HL-60 (cell line): ENCODE data around the gene SPNS2.

Experiments
- DNase-seq, 2 experiments: peaks; one replicate each; pipeline ENCODE4 v3.0.0-alpha.2; 2010 to 2020; ENCODE audit warnings: low read depth in 1 of 2, low spot score in 1 of 2
- H3K27ac ChIP-seq: fragments of 250-450 bp; sonication (Bioruptor Pico); replicated peaks from 2 replicates; pipeline ENCODE4 v1.5.1; 2020; ENCODE audit warnings: mild to moderate bottlenecking, moderate library complexity
- H3K27me3 ChIP-seq: fragments of 250-450 bp; sonication (Bioruptor Pico); 2 replicates; pipeline ENCODE4 v1.5.1; 2021; ENCODE audit warnings: mild to moderate bottlenecking, moderate library complexity; ENCODE audit not compliant: insufficient read depth, poor library complexity, severe bottlenecking
- H3K4me3 ChIP-seq: replicated peaks from 2 replicates; pipeline ENCODE4 v1.5.1; 2011; ENCODE audit warnings: mild to moderate bottlenecking, control low read depth, low read length; ENCODE audit not compliant: insufficient read depth
- GABPA ChIP-seq: IDR thresholded peaks from 2 replicates; pipeline ENCODE4 v1.6.1; 2012; ENCODE audit warnings: low read depth
- POLR2AphosphoS5 ChIP-seq: IDR thresholded peaks from 2 replicates; pipeline ENCODE4 v1.6.1; 2012; ENCODE audit warnings: low read depth
- SPI1 ChIP-seq: IDR thresholded peaks from 2 replicates; pipeline ENCODE4 v1.6.1; 2012; ENCODE audit warnings: low read depth, mild to moderate bottlenecking, borderline replicate concordance
- TF ChIP-seq, protein P1 (sequence below): IDR thresholded peaks from one replicate; pipeline ENCODE4 v1.5.1; 2011; ENCODE audit warnings: low read length, control low read depth, inconsistent platforms; ENCODE audit not compliant: insufficient read depth
- TF ChIP-seq, protein P2 (sequence below): IDR thresholded peaks from 2 replicates; pipeline ENCODE4 v1.6.1; 2012; ENCODE audit warnings: low read depth; ENCODE audit not compliant: insufficient replicate concordance

The SPNS2 gene

DNA sequence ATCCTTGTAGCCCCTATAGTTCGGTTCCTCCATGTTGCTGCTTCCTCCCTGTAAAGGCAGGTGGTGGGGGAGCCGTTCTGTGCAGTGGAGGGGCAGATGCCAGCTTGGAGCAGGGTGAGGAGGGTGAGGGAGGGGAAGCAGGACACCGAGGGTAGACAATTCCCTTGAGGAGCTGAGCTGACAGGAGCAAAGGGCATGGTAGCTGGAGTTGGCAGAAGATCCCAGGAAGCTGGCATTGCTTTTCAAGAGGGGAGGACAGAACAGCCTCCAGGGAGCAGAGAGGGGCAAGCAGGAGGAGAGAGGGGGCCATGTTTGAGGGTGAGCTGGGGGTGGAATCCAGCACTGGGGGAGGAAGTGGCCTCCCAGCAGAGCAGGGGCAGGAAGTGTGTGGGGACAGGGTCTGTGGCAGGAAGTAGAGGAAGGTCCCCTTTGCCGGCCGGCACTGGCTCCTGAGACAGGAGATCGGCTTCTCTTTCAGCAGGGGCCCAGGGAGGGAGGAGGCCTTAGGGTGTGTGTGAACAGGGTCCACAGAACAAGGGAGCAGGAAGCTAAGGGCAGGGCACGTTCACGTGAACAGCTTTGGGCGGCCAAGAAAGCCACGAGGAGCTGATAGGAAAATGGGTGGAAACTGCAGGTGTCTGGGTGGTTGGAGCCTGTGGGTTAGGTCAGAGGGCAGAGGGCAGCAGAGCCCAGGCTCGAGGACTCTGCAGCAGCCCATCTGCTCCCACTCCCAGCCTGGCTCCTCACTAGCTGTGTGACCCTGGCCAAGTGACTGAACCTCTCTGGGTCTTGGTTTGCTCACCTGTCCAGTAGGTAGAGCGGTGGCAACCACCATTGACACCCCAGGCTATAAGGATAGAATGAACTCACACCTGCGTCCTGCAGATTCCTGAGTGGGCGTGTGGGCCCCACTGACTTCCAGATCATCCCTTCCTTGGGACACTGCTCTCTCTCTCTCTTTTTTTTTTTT, 17.5 kb upstream of the SPNS2 start:
- Histone ChIP-seq H3K27ac (peak overlapping the region; percentile 77), H3K4me3 (no peak overlapping the region), H3K27me3 (no peaks in the 10 kb centered on the region)
- TF ChIP-seq SPI1 (peak; percentile 81; the same call in 1 of the 2 replicates), GABPA (peak; percentile 69), POLR2AphosphoS5 (peak; percentile 41; the same call in 1 of the 2 replicates)
- TF ChIP-seq, protein P1, sequence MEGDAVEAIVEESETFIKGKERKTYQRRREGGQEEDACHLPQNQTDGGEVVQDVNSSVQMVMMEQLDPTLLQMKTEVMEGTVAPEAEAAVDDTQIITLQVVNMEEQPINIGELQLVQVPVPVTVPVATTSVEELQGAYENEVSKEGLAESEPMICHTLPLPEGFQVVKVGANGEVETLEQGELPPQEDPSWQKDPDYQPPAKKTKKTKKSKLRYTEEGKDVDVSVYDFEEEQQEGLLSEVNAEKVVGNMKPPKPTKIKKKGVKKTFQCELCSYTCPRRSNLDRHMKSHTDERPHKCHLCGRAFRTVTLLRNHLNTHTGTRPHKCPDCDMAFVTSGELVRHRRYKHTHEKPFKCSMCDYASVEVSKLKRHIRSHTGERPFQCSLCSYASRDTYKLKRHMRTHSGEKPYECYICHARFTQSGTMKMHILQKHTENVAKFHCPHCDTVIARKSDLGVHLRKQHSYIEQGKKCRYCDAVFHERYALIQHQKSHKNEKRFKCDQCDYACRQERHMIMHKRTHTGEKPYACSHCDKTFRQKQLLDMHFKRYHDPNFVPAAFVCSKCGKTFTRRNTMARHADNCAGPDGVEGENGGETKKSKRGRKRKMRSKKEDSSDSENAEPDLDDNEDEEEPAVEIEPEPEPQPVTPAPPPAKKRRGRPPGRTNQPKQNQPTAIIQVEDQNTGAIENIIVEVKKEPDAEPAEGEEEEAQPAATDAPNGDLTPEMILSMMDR: no peak
- TF ChIP-seq, protein P2, sequence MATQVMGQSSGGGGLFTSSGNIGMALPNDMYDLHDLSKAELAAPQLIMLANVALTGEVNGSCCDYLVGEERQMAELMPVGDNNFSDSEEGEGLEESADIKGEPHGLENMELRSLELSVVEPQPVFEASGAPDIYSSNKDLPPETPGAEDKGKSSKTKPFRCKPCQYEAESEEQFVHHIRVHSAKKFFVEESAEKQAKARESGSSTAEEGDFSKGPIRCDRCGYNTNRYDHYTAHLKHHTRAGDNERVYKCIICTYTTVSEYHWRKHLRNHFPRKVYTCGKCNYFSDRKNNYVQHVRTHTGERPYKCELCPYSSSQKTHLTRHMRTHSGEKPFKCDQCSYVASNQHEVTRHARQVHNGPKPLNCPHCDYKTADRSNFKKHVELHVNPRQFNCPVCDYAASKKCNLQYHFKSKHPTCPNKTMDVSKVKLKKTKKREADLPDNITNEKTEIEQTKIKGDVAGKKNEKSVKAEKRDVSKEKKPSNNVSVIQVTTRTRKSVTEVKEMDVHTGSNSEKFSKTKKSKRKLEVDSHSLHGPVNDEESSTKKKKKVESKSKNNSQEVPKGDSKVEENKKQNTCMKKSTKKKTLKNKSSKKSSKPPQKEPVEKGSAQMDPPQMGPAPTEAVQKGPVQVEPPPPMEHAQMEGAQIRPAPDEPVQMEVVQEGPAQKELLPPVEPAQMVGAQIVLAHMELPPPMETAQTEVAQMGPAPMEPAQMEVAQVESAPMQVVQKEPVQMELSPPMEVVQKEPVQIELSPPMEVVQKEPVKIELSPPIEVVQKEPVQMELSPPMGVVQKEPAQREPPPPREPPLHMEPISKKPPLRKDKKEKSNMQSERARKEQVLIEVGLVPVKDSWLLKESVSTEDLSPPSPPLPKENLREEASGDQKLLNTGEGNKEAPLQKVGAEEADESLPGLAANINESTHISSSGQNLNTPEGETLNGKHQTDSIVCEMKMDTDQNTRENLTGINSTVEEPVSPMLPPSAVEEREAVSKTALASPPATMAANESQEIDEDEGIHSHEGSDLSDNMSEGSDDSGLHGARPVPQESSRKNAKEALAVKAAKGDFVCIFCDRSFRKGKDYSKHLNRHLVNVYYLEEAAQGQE: no peak
- peak; percentile 57 to 81 for DNase-seq

DNA sequence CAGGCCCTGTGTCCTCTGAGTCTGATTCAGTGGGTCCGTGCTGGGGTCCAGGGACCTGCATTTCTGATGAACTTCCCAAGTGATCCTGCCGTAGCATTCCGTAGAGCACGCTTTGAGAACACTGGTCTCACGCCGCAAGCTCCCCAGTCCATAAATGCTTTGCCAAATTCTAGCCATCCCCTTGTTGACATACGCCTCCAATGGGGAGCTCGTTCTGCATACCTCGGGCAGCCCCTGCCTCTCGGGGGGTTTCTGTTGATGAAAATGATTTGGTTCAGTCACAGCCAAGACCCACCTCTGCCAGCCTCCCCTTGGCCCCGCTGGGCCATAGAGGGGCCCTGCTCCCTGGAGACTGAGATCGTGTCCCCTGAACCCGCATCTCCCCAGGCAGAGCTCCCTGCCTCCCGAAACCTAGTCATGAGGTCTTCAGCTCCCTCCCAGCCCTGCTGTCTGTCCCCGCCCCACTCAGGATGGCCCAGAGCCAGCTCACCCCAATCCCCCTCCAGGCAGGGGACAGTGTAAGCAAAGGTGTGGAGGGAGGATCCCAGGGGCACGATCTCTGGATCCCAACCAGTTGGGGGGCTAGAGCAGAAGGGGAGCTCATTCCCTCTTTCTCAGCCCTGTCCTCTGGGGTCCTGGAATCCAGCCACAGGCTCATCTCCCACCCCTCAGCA, 16.2 kb upstream of the SPNS2 start:
- no peak for DNase-seq
- Histone ChIP-seq H3K27ac (no peak overlapping the region), H3K4me3 (no peak overlapping the region), H3K27me3 (no peaks in the 10 kb centered on the region)
- no peak for TF ChIP-seq POLR2AphosphoS5
- TF ChIP-seq, protein P2: no peak
- no peak for TF ChIP-seq SPI1
- no peak for TF ChIP-seq GABPA
- TF ChIP-seq, protein P1: no peak

DNA sequence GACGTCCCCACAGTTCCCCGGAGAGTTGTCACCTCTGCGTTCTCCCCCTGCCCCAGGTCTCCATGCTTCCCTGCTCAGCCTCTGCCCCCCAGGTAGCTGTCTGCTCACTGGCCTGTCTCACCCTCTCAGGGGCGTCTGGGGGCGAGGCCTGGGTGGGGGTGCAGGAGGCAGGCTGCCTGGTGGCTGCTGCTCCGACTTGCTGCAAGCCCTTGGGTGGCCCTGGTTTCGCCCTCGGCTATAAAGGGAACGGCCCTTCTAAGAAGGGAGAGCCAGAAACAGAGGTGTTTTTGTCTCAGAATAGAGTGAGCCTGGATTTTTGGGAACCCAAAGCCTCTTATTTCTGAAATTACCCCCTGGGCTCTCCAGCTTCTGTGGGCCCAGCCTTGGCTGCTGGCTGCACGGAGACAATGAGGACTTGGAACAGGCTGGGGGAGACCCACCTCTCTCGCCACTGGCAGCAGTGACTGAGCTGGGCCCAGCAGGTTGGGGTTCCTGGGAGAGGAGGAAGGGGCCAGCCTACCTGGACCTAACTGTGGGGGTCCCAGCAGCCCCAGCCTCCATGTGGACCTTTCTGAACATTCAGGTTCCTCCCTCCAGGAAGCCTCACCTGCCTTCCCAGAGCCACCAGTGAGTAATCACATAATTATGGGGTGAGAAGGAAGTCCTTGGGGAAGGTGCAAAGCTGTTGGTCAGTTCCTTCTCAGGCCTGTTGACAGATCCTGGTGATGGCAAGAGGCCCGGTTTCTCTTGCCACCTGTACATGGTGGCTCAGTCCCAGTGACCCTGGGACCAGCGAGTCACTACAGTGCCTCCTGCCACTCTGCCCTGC, 15.5 kb upstream of the SPNS2 start:
- TF ChIP-seq, protein P1: no peak
- no peak for TF ChIP-seq GABPA
- no peak for TF ChIP-seq SPI1
- TF ChIP-seq, protein P2: no peak
- no peak for TF ChIP-seq POLR2AphosphoS5
- no peak for DNase-seq
- H3K27ac ChIP-seq: no peak overlapping the region
- H3K4me3 ChIP-seq: no peak overlapping the region
- no peaks in the 10 kb centered on the region for H3K27me3 ChIP-seq
